HG03039 (cell line): ENCODE data around the gene NRROS.
"Not testable (repeated sequence)": the region's sequence is repeated elsewhere in the genome, so short reads cannot be mapped to it uniquely, and the experiment has no call there.

Experiments used
- ATAC-seq: cut with Tn5 transposase; IDR thresholded peaks from one replicate; pipeline ENCODE4 v1.9.1; 2021; ENCODE audit warnings: mild to moderate bottlenecking, moderate library complexity; ENCODE audit not compliant: unreplicated experiment

The NRROS gene

GRCh38 chr3:196639483-196640296, at the start of gene NRROS:
TSS of gene NRROS (plus strand) at chr3:196639694. CDS start at chr3:196654540, 14,846 bp downstream.
- peak; percentile 26 for ATAC-seq

DNA sequence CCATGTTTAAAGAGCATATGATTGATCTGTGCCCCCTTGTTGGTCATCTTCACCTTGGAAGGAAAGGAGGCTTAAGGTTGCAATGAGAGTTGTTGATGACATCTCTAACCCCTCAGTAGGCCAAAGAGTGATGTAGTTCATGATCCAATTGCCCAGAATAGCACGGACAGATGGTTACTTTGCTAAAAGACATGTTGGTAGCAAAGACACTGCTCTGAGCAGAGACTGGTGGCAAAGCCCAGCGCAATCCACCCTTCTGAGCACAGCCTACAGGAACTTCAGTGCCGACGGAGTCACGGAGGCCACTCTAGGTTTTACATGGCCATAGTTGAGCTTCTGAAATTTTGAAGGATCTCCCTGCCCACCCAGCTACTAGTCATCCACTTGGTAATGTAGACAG, 49.2 kb upstream of the NRROS start:
- no peak for ATAC-seq

DNA sequence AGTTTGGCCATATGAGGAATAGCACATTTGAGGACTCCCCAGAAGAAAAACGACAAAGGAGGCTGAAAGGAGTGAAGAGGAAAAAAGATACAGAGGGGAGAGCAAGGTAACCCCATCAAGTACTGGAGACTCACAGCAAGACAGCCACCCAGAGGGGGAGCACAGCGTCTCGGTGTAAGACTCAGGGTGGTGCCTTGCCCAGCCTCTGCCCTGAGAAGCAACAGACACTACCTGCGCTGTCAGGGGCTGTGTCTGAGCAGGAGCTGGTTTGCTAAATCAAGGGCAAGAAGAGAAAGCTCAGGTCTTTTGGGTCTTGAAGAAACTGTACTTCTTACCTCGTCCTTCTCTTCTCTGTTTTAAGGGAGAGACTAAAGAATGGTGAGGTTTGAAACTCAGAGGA, 43.1 kb upstream of the NRROS start:
- no peak for ATAC-seq

- not testable (repeated sequence) for ATAC-seq
Observed at GRCh38 chr3:196597971-196598733, 41.3 kb upstream of the NRROS start.

- ATAC-seq: no peak
Observed at GRCh38 chr3:196599734-196600128, 39.8 kb upstream of the NRROS start.

DNA sequence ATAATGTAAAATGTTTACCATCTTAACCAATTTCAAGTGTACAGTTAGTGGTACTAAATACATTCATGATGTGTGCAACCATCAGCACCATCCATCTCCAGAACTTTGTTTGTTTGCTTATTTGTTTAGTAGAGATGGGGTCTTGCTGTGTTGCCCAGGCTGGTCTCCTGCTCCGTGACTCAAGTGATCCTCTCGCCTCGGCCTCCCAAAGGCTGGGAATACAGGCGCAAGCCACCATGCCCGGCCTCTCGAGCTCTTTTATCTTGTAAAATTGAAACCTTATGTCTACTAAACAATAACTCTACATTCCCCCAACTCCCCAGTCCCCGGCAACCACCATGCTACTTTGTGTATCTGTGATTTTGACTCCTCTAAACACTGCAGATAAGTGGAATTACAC, 39.1 kb upstream of the NRROS start:
- ATAC-seq: no peak

DNA sequence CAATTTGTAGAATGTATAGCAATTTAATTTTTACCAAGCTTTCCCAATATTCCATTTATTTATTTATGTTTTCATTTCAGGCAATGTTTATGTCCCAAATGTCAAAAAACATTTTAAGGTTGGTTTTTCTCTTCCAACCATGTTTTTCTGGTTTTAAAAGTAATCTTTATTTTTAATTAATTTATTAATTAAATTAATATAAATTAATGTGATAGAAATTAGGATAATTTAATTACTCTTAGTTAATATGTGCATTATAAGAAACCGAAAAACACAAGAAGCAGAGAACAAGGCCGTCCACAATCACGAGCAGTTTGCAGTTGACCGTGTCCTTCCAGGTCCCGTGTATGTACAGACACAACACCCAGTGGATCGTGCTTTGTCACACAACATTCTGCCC, 36.8 kb upstream of the NRROS start:
- ATAC-seq: no peak

DNA sequence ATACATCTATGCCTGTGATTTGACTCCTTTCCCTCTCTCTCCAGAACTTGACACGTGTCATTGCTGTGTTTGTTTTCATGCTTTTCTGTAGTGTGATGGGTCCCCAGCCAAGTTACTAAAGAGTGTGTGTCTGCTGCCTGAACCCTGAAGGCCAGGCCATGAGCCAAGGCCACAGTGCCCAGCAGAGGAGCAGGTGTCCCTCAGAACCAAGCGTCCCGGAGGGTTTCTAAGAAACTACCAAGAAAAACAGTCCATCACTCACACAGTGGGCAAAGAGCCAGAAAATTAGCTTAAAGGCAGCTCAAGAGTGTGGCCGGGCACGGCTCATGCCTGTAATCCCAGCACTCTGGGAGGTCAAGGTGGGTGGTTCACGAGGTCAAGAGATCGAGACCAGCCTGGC, 35.8 kb upstream of the NRROS start:
- ATAC-seq: no peak

DNA sequence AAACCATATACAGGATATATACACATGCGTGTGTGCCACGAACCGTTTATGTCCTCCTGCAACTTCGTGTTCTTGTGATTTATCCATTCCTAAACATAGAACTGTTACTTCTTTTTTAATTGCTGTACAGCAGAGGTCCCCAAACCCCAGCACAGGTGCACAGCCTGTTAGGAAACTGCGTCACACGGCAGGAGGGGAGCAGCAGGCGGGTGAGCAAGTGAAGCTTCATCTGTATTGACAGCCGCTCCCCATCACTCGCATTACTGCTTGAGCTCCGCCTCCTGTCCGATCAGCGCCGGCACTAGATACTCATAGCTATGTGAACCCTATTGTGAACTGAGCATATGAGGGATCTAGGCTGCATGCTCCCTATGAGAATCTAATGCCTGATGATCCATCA, 34.9 kb upstream of the NRROS start:
- no peak for ATAC-seq

DNA sequence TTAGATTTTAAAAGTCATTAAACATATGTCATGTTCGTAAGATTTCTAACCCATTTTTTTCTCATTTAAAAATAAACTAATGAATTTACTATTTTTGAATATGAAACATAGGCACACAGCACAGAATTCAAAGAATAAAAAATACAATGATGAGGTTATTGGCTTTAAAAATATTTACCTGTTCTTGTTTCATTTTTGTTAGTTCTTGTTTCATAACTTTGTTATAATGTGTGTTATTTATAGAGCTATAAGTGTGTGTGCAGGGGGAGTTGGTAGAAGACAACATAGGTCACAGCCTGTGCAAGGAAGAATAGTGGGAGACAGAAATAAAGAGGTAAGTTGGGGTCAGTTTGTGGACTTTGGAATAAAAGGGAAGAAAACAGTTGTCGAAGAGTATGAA, 30.8 kb upstream of the NRROS start:
- no peak for ATAC-seq

DNA sequence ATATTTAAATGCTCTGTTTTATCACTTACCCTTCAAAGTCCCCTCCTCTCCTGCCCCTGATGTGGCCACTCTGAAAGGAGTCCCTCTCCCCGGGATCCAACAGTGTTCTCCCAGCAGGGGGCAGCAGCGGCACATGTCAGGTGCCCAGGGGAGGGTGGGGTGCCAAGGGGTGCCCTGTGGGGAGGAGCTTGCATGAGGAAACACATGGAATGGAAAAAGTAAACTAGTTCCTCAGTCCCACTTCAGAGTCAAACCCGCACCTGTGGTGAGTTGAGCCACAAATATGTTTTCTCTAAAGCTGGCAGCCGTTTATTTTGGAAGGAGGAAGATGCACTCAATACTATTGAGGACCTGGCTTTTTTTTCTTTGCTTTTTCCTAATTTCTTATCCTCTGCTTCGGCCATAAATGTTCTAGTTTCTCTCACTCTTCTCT, 30.1 kb upstream of the NRROS start:
- peak; percentile 76 for ATAC-seq

DNA sequence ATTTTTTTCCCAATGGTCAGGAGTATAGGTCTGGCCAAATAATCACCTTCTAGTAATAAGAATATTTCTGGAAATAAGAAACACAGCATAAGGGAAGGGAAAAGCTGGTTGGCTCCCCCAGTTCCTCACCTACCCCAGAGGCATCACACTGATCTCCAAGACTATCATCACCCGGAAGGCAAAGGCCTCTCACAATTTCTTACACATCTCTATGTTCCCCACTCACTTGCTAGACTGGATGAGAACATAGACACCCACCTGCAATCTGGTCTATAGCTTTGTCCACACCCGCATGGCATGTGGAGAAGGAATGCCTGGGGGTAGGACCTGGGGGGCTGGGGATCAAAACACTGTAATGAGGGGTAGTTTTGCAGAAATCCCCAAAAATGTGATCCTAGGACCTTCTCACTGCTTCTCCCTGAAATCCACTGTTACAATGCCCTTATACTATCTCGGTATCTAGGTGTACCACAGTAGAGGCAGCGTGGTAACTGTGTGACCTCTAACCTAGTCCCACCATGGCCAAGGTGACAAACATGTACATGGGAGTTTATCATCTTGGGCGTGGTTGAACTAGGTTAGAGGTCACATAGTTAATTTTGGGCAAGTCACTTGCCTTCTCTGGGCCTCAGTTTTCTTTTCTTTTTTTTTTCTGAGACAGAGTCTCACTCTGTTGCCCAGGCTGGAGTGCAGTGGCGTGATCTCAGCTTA, 29.5 kb upstream of the NRROS start:
- no peak for ATAC-seq

DNA sequence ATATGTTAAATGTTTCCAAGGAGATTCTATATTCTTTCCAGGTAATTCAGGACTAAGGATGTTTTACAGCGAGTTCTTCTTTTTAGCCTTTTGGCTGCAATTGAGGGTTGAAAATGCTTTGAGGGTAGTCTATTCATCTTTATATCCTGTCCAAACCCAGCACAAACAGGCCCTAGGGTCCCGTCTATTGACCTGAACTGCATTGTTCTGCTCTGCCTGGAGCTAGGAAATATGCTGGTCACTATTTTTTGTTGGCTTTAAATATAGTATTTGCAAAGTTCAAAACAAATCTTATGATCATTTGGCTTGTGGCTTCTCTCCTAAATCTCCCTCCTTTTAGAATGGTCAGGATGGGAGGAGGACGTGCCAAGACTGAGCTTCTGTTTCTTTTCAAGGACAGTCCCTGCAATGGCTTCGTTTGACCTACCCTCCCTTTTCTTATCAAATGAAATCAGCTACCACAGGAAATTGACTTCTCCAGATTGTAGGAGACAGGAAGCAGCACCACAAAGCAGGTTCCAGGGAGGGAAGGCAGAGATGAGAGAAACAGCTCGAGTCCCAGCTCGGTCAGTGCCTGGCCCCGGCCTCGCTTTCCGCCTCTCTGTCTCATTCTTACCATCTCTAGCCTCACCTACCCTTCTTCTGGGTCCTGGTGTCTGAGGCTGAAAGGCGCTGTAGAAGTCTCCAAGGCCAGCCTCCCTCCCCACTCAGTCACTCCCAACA, 27.6 kb upstream of the NRROS start:
- ATAC-seq: no peak

DNA sequence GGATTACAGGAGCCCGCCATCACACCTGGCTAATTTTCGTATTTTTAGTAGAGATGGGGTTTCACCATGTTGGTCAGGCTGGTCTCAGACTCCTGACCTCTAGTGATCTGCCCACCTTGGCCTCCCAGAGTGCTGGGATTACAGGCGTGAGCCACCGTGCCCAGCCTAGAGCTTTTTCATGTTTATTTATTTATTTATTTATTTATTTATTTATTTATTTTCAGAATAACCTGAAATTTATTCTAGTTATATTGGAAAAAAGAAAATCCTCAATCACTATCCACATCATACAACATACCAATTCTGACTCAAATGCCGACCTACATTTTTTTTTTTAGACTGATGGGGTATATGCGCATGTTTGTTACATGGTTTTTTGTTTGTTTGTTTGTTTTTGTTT, 24.3 kb upstream of the NRROS start:
- ATAC-seq: not testable (repeated sequence)

DNA sequence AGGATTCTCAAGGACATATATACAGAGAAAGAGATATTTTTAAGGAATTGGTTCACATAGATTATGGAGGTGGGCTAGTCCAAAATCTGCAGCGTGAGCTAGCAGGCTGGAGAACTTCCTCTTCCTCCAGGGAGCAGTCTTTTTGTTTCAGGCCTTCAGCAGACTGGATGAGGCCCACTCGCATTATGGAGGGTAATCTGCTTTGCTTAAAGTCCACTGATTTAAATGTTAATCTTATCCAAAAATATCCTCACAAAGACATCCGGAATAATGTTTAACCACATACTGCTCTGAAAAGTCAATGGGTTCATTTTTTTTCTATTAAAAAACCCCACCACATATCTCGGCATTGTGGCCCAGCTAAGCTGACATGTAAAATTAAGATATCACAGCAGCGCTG, 22.2 kb upstream of the NRROS start:
- ATAC-seq: no peak

- ATAC-seq: no peak
Observed at GRCh38 chr3:196619223-196619622, 20.3 kb upstream of the NRROS start.

DNA sequence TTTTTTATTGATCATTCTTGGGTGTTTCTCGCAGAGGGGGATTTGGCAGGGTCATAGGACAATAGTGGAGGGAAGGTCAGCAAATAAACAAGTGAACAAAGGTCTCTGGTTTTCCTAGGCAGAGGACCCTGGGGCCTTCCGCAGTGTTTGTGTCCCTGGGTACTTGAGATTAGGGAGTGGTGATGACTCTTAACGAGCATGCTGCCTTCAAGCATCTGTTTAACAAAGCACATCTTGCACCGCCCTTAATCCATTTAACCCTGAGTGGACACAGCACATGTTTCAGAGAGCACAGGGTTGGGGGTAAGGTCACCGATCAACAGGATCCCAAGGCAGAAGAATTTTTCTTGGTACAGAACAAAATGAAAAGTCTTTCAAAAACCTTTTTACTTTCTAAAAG, 19.9 kb upstream of the NRROS start:
- not testable (repeated sequence) for ATAC-seq

DNA sequence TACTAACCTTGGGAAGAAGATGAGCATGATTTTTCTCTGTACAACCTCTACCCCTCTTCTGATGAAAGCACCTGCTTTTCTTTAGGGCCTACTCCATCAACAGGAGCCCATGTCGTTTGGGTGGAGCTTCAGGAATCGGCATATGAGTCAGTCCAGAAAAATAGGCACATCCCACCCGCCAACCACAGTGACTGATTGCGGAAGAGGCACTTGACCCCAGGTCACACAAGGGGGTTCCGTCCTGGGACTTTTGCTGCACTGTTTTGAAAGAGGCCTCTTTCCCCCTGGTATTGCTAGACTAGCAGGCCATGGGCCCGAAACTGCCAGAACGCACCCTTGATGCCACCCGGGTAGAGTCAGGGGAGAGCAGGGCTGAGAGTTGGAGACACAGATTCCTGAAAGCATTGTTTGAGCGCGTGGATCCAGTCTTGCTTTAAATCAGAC, 19.3 kb upstream of the NRROS start:
- peak; percentile 64 for ATAC-seq

DNA sequence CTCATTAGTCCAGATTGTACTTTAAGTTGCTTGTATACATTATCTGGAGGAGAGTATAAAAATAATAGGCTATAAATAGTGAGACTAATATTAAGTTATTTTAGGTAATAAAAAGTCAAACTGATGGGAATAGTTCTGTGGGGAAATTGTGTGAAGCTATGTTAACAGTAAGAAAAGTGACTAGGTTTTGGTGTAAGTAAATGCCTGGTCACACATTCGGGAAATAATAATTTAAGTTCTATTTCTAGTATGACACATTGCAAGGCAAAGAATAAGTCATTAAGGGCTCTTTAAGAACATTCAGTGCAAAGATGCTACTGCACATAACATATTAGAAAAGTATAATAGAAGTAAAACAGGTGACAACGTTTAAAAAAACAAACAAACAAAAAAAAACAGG, 18.8 kb upstream of the NRROS start:
- ATAC-seq: no peak

DNA sequence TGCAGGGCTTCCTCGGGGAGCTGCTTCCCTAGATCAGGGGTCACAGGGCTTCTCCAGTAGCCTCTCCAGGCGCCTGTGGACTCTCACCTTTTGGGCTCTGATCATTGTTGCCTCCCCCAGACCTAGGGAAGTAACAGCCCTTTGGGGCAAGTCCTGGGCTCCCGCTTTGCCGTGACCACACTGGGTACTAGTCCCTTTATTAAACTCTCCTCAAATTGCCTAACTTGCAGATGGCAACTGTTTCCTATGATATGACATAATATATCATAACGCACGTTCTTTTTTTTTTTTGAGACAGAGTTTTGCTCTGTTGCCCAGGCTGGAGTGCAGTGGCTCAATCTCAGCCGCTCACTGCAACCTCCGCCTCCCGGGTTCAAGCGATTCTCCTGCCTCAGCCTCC, 17.9 kb upstream of the NRROS start:
- no peak for ATAC-seq
